SK-N-SH treated with all-trans-retinoic acid at 6 μM for 48 hours (cell line): ENCODE data around the gene PRSS53.

ENCODE experiments used
- ATAC-seq: fragments of 200-7000 bp; cut with Tn5 transposase; 3 replicates; pipeline ENCODE4 v1.9.1; 2020; ENCODE audit warnings: mild to moderate bottlenecking, moderate library complexity
- ARNTL ChIP-seq: fragments of 450-650 bp; formaldehyde crosslinking; IDR thresholded peaks from 2 replicates; pipeline ENCODE4 v1.5.0; 2020; ENCODE audit warnings: low read depth, mild to moderate bottlenecking, moderate library complexity, borderline replicate concordance
- BACH2 ChIP-seq: fragments of 250-450 bp; sonication (Bioruptor Pico); IDR thresholded peaks from 2 replicates; pipeline ENCODE4 v1.9.0; 2021; ENCODE audit warnings: mild to moderate bottlenecking, borderline replicate concordance
- CSDC2 ChIP-seq: fragments of 250-450 bp; sonication (Bioruptor Pico); IDR thresholded peaks from 2 replicates; pipeline ENCODE4 v1.5.0; 2020; ENCODE audit warnings: mild to moderate bottlenecking, moderate library complexity
- GLIS3 ChIP-seq: fragments of 250-450 bp; sonication (Bioruptor Pico); IDR thresholded peaks from 2 replicates; pipeline ENCODE4 v1.5.0; 2020; ENCODE audit warnings: mild to moderate bottlenecking, moderate library complexity
- ISL1 ChIP-seq: fragments of 250-450 bp; sonication (Bioruptor Pico); IDR thresholded peaks from 2 replicates; pipeline ENCODE4 v2.1.2; 2022; ENCODE audit warnings: mild to moderate bottlenecking, moderate library complexity
- OSR1 ChIP-seq: fragments of 250-450 bp; sonication (Bioruptor Pico); IDR thresholded peaks from 2 replicates; pipeline ENCODE4 v1.8.0; 2022; ENCODE audit warnings: moderate library complexity, mild to moderate bottlenecking, inconsistent platforms
- POU6F1 ChIP-seq: fragments of 250-450 bp; sonication (Bioruptor Pico); IDR thresholded peaks from 2 replicates; pipeline ENCODE4 v1.8.0; 2021; ENCODE audit warnings: low read depth, mild to moderate bottlenecking, moderate library complexity, borderline replicate concordance
- RARB ChIP-seq: fragments of 250-450 bp; sonication (Bioruptor Pico); IDR thresholded peaks from 2 replicates; pipeline ENCODE4 v1.8.0; 2021; ENCODE audit warnings: mild to moderate bottlenecking, moderate library complexity
- SNAI2 ChIP-seq: fragments of 250-450 bp; sonication (Bioruptor Pico); IDR thresholded peaks from 2 replicates; pipeline ENCODE4 v1.5.0; 2020; ENCODE audit warnings: mild to moderate bottlenecking, moderate library complexity
- TOX ChIP-seq: fragments of 250-450 bp; sonication (Bioruptor Pico); IDR thresholded peaks from 2 replicates; pipeline ENCODE4 v1.8.0; 2021; ENCODE audit warnings: mild to moderate bottlenecking, moderate library complexity, borderline replicate concordance
- ZC3H10 ChIP-seq: fragments of 250-450 bp; sonication (Bioruptor Pico); IDR thresholded peaks from 2 replicates; pipeline ENCODE4 v1.5.1; 2021; ENCODE audit warnings: mild to moderate bottlenecking, moderate library complexity
- ZFP3 ChIP-seq: fragments of 250-450 bp; sonication (Bioruptor Pico); IDR thresholded peaks from 2 replicates; pipeline ENCODE4 v1.5.0; 2020; ENCODE audit warnings: mild to moderate bottlenecking, moderate library complexity
- ZFP30 ChIP-seq: fragments of 450-650 bp; formaldehyde crosslinking; IDR thresholded peaks from 2 replicates; pipeline ENCODE4 v1.5.0; 2022; ENCODE audit warnings: mild to moderate bottlenecking, moderate library complexity
- ZNF70 ChIP-seq: fragments of 450-650 bp; formaldehyde crosslinking; IDR thresholded peaks from 2 replicates; pipeline ENCODE4 v1.5.0; 2020; ENCODE audit warnings: mild to moderate bottlenecking, moderate library complexity
- ZNF8 ChIP-seq: fragments of 450-650 bp; formaldehyde crosslinking; IDR thresholded peaks from 2 replicates; pipeline ENCODE4 v1.5.0; 2020; ENCODE audit warnings: mild to moderate bottlenecking, moderate library complexity
- TF ChIP-seq, protein P1 (sequence below): fragments of 250-450 bp; sonication (Bioruptor Pico); IDR thresholded peaks from 2 replicates; pipeline ENCODE4 v1.8.0; 2020; ENCODE audit warnings: mild to moderate bottlenecking, moderate library complexity, borderline replicate concordance
- TF ChIP-seq, protein P2 (sequence below): fragments of 250-450 bp; sonication (Bioruptor Pico); IDR thresholded peaks from 2 replicates; pipeline ENCODE4 v1.5.1; 2020; ENCODE audit warnings: low read depth, mild to moderate bottlenecking, moderate library complexity
- TF ChIP-seq, protein P3 (sequence below): fragments of 250-450 bp; sonication (Bioruptor Pico); IDR thresholded peaks from 2 replicates; pipeline ENCODE4 v1.5.1; 2021; ENCODE audit warnings: mild to moderate bottlenecking, moderate library complexity

PRSS53 gene

GRCh38 chr16:31130336-31130891 lies 41.7 kb upstream of the PRSS53 start (continued):
- TF ChIP-seq OSR1 (CRISPR knock-in tag), result no peak

GRCh38 chr16:31129568-31130335 lies 41.0 kb upstream of the PRSS53 start:
- TF ChIP-seq, protein P1, sequence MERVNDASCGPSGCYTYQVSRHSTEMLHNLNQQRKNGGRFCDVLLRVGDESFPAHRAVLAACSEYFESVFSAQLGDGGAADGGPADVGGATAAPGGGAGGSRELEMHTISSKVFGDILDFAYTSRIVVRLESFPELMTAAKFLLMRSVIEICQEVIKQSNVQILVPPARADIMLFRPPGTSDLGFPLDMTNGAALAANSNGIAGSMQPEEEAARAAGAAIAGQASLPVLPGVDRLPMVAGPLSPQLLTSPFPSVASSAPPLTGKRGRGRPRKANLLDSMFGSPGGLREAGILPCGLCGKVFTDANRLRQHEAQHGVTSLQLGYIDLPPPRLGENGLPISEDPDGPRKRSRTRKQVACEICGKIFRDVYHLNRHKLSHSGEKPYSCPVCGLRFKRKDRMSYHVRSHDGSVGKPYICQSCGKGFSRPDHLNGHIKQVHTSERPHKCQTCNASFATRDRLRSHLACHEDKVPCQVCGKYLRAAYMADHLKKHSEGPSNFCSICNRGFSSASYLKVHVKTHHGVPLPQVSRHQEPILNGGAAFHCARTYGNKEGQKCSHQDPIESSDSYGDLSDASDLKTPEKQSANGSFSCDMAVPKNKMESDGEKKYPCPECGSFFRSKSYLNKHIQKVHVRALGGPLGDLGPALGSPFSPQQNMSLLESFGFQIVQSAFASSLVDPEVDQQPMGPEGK (CRISPR knock-in tag), result no peak
- TF ChIP-seq ZNF8 (no peak), ISL1 (CRISPR knock-in tag) (no peak), ZFP3 (CRISPR knock-in tag) (no peak), ZC3H10 (CRISPR knock-in tag) (no peak), ZFP30 (CRISPR knock-in tag) (no peak), ZNF70 (no peak), POU6F1 (CRISPR knock-in tag) (no peak), BACH2 (no peak), TOX (CRISPR knock-in tag) (no peak), RARB (no peak), SNAI2 (CRISPR knock-in tag) (no peak), GLIS3 (CRISPR knock-in tag) (no peak)
- TF ChIP-seq, protein P2, sequence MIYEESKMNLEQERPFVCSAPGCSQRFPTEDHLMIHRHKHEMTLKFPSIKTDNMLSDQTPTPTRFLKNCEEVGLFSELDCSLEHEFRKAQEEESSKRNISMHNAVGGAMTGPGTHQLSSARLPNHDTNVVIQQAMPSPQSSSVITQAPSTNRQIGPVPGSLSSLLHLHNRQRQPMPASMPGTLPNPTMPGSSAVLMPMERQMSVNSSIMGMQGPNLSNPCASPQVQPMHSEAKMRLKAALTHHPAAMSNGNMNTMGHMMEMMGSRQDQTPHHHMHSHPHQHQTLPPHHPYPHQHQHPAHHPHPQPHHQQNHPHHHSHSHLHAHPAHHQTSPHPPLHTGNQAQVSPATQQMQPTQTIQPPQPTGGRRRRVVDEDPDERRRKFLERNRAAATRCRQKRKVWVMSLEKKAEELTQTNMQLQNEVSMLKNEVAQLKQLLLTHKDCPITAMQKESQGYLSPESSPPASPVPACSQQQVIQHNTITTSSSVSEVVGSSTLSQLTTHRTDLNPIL (CRISPR knock-in tag), result no peak
- TF ChIP-seq, protein P3, sequence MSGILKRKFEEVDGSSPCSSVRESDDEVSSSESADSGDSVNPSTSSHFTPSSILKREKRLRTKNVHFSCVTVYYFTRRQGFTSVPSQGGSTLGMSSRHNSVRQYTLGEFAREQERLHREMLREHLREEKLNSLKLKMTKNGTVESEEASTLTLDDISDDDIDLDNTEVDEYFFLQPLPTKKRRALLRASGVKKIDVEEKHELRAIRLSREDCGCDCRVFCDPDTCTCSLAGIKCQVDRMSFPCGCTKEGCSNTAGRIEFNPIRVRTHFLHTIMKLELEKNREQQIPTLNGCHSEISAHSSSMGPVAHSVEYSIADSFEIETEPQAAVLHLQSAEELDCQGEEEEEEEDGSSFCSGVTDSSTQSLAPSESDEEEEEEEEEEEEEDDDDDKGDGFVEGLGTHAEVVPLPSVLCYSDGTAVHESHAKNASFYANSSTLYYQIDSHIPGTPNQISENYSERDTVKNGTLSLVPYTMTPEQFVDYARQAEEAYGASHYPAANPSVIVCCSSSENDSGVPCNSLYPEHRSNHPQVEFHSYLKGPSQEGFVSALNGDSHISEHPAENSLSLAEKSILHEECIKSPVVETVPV, result no peak
- no peak for ATAC-seq

DNA sequence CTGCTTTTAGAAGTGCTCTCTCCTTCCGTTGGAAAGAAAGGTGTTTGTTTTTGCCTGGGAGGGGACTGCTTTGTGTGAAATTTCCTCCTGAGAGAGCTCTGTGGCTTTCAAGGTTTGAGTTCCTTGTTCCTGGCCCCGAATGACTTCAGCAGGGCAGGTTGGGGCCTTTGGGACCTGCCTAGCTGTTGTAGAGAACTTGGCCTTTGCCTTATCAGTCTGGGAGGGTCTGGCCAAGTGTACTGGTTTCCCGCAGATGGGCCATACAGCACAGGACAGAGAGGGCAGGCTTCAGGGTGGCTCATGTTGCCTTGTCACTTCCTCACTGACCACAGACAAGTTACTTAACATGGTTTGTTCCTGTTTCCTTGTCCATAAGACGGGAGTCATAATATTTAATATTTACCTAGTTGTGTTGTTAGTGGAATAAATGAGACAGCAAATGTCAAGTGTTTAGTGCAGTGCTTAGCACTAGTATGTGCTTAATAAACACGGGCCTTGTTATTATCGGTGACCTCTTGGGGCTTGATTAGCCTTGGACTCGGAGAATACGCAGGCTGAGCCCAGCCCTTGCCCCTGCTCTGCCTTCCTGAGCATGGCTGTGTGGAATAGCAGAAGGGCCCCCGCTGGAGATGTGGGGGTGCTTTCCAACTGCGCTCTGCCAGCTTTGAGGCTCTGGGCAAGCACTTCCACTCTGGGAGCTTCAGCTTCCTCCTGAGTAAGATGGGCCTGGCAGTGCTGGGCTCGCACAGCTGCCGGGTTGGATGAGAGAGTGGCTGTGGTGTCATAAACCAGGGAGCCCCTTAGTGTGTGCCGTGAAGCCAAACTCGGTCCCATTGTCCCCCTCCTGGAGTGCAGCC lies 40.2 kb upstream of the PRSS53 start:
- ATAC-seq, result no peak
- TF ChIP-seq, protein P2 (CRISPR knock-in tag), result no peak
- TF ChIP-seq ARNTL (CRISPR knock-in tag) (no peak), CSDC2 (CRISPR knock-in tag) (no peak)
- TF ChIP-seq, all 23 proteins: peak for 0

- TF ChIP-seq RARB (no peak), ZNF70 (no peak), ZC3H10 (CRISPR knock-in tag) (no peak), ISL1 (CRISPR knock-in tag) (no peak), ZNF8 (no peak), SNAI2 (CRISPR knock-in tag) (no peak)
- TF ChIP-seq, protein P3, result no peak
- no peak for ATAC-seq
Measured at GRCh38 chr16:31127182-31127581, 38.4 kb upstream of the PRSS53 start.
